DOHH2 (cell line): ENCODE results near the gene TRIM37.

ENCODE experiments used
- CTCF ChIP-seq: fragments of 200-600 bp; sonication (generic); IDR thresholded peaks from one replicate; pipeline ENCODE4 v1.5.1; 2014; ENCODE audit warnings: antibody characterized with exemption, mild to moderate bottlenecking, low read depth, low read length; ENCODE audit not compliant: poor library complexity, severe bottlenecking
- EZH2phosphoT487 ChIP-seq: fragments of 200-600 bp; sonication (generic); IDR thresholded peaks from 2 replicates; pipeline ENCODE4 v1.6.1; 2017; ENCODE audit warnings: borderline replicate concordance, mild to moderate bottlenecking, antibody characterized with exemption, low read length, moderate library complexity, mixed read lengths

- TF ChIP-seq CTCF (no peak), EZH2phosphoT487 (no peak)
Observed at GRCh38 chr17:58995247-58995940, 111.3 kb downstream of the TRIM37 start.
